Measurements from ENCODE around the gene RBFOX2.
"Not testable (repeated sequence)": the region's sequence is repeated elsewhere in the genome, so short reads cannot be mapped to it uniquely, and the experiment has no call there.

The RBFOX2 gene

GRCh38 chr22:35734517-35734827 is 294.2 kb downstream of the RBFOX2 start:
- DNase-seq (ENCODE audit: low read depth), result no peak

DNA sequence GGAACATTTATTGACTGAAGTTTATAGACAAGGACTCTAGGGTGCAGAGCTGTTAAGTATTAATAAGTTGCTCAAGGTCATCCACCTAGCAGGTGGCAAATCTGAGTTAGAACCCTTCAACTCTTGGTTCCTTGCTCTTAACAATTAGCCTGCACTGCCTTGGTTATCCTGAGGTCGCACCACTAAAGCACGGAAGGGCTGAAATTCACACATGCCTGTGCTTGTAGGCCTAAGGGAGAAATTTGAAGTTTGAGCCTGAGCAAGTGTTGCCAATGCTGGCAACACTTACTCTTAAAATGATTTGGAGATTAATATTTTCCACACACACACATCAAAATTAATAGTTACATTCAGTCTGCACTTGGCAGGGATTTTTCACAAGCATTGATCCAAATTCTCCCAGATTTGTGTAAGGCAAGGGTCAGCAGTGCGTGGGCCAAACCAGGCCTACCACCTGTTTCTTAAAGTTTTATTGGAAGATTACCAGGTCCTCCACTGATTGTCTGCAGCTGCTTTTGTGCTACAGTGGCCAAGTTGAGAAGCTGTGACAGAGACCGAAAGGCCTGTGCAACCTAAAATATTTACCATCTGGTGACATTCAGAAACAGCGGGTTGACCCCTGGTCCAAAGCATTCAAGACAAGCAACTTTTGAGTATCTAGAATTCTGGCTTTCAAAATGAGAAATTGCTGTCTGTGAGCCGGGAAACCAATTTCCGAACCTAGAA is 294.7 kb downstream of the RBFOX2 start:
- no peak for DNase-seq (ENCODE audit: low read depth)

- DNase-seq (ENCODE audit: low read depth), result no peak
Observed at GRCh38 chr22:35733036-35733435, 295.6 kb downstream of the RBFOX2 start.

GRCh38 chr22:35732116-35732515 is 296.5 kb downstream of the RBFOX2 start:
- DNase-seq (ENCODE audit: low read depth), result no peak

GRCh38 chr22:35731321-35731720 is 297.3 kb downstream of the RBFOX2 start:
- DNase-seq (ENCODE audit: low read depth), result no peak

DNA sequence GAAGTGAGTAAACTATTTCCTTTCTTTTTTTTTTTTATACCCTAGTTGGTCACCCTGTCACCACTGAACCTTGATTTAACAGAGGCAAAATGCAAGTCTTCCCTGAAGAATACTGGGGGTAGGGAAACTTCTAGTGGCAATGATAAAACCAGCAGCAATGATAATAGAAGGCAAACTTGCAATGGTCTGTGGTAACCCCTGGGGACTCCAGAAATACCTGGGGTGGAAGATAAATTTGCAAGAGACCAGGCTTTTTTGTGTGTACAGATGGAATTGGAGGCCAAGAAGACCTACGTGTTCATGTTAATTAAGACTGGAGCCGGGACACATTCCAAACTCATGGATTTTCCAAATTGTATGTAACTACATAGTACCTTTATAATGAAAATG is 299.3 kb downstream of the RBFOX2 start:
- no peak for DNase-seq (ENCODE audit: low read depth)

DNA sequence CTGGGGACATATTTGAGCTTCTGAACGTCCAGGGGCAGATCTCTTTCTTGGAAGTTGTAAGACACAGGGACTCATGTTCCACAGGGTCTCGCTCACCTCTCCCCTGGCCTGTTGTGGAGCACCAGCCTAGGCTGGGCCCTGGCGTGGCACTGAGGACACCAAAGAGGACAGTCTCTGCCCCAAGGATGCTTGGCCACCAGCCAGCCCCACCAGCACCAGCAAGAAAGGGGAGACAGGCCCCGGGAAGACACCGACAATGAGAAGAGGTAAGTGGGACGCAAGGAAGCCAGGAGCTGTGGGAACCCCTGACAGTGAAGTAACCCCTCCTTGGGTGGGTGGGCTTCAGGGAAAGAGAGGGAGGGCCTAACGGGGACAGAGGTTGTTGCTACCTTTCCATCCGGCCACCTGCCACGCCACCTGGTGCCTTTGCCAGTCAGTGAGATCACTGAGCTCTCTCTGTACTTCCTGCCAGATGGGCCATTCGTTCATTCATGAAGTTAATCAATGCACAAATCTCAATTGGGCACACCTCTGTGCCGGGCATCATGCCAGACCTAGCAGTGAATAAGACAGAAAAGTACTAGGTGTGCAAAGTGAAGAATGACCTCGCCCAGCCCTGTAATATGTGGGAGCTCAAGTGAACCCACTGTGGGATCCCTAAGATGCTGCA is 299.9 kb downstream of the RBFOX2 start:
- no peak for DNase-seq (ENCODE audit: low read depth)

GRCh38 chr22:35727436-35727835 is 301.2 kb downstream of the RBFOX2 start:
- no peak for DNase-seq (ENCODE audit: low read depth)

DNA sequence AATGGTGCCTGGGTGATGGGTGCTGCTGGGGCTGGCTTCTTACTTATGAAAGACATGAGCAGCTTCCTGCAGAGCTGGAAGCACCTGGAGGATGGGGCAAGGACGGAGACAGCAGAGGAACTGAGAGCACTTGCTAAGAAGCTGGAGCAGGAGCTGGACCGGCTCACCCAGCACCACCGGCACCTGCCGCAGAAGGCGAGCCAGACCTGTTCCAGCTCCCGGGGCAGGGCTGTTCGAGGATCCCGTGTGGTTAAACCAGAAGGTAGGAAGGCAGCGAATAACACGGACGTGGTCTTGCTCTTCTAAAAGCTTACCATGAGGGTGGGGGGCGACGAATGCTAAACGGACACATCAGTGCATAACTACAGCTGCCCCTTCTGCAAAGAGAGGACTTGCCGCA is 301.7 kb downstream of the RBFOX2 start:
- no peak for DNase-seq (ENCODE audit: low read depth)

GRCh38 chr22:35726398-35726797 is 302.2 kb downstream of the RBFOX2 start:
- no peak for DNase-seq (ENCODE audit: low read depth)

DNA sequence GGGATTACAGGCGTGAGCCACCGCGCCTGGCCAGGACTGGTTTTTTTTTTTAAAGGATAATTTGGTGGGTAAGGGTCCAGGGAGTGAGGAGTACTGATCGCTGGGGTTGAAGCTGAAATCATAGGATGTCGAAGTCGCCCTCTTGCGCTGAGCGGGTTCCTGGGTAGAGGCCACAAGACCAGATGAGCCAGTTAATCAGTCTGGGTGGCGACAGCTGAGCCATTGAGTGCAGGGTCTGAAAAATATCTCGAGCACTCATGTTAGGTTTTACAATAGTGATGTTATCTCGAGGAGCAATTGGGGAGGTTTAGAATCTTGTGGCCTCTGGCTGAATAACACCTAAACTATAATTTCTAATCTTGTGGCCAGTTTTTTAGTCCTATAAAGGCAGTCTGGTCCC is 303.1 kb downstream of the RBFOX2 start:
- no peak for DNase-seq (ENCODE audit: low read depth)

DNA sequence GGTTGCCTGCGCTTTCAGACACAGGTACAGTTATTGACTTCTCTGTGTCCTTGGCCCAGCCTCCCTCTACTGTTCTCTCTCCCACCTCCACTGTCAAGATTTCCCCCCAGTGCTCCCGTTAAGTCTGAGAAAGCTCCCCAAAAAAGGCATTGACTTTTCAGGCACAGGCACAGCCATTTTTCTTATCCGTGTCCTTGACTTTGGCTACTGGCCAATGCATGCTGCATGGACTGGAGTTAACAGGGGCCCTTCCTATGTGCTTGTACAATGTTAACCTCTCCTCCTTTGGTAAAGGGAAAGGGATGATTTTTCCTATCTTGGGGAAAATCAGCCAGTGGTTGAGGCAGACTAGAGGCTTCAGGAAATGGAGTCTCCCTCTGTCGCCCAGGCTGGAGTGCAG is 306.7 kb downstream of the RBFOX2 start:
- no peak for DNase-seq (ENCODE audit: low read depth)

GRCh38 chr22:35719212-35719875 is 309.3 kb downstream of the RBFOX2 start:
- DNase-seq (ENCODE audit: low read depth), result no peak

GRCh38 chr22:35717572-35717971 is 311.1 kb downstream of the RBFOX2 start, which contains the start of gene APOL5:
Gene APOL5, plus strand, starts transcription at chr22:35717872. Its CDS starts 0 bp downstream, at chr22:35717872.
- no peak for DNase-seq (ENCODE audit: low read depth)

GRCh38 chr22:35712672-35713071 is 316.0 kb downstream of the RBFOX2 start:
- no peak for DNase-seq (ENCODE audit: low read depth)

- no peak for DNase-seq (ENCODE audit: low read depth)
Observed at GRCh38 chr22:35711336-35711735, 317.3 kb downstream of the RBFOX2 start.

DNA sequence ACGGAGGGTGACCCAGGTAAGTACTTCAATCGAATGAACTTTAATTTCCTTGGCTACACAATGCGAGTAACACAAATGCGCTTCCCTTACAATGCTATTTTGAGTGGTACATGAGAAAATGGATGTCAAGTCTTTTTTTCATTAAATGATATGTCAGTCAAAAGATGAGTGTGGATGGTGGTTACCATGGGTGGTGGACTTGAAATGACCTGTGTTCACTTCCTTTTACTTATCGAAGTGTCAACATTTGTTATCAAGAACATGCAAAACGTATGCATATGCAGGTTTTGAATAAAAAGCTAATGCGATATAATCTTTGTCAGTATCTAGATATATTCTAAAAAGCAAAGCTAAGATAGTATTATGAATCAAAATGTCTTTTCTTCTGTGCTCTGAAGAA is 319.7 kb downstream of the RBFOX2 start:
- no peak for DNase-seq (ENCODE audit: low read depth)

DNA sequence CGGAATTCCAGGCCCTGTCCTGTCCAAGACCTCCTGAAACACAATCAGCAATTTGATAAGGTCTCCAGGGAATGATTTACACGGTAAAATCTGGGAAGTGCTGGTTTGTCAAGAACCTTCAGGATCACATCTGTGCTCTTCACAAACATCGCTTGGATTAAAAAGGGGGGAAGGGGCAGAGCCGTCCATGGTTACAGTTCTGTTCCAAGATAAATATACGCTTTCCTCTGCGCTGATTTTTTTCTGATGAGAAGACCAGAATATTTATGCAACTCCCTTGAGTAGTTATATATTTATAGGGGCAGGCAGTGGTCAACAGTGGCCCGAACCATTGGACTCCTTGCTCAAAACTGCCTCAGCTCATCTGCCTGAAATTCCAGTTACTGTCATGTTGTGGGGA is 320.2 kb downstream of the RBFOX2 start:
- no peak for DNase-seq (ENCODE audit: low read depth)

- DNase-seq (ENCODE audit: low read depth), result no peak
Observed at GRCh38 chr22:35705141-35705540, 323.5 kb downstream of the RBFOX2 start.

DNA sequence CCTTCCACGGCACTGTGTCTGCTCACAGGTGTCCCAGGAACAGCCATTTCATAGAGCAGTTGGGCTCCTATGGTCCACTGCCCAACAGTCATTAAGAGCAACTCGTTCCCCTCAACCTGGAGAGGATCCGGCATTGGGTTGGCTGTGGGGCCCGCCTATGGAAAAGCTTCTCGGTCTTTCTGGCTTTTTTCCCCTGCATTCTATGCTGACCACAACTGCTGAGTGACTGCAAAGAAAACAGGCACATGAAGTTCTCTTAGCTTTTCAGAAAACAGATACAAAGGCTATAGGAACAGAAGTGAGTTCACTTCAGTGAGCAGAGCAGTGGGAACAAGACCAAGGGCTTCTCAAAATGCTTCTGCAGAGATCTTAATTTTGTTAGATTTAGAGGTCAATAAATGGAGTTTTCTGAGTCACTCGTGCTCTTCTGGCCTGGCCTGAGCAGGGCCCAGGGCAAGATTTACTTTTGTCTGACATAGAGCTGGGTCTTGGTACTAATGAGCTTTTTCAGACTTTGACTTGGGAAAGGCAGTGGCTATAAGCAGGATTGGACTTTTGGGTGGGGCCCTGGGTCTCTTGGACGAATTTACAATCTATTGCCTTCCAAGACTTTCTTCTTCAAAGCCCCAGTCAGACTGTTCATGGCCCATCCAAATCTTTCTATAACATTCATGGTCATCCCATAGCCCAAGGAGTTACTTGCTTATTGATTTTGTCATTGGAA is 324.6 kb downstream of the RBFOX2 start:
- no peak for DNase-seq (ENCODE audit: low read depth)

DNA sequence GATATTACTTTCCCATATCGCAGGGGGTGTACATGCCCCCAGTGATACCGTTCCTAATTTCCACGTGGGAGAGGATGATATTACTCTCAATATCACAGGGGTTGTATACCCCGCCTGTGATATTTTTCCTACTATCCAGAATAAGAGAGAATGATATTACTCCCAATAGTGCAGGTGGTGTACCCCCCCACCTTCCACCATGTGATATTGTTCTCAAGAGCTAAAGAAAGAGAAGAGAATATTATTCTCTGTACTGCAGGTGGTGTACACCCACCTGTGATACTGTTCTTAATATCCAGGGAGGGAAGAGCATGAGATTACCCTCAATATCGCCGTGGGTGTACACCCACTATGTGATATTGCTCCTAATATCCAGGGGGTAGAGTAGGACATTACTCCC is 328.8 kb downstream of the RBFOX2 start:
- DNase-seq (ENCODE audit: low read depth), result not testable (repeated sequence)

DNA sequence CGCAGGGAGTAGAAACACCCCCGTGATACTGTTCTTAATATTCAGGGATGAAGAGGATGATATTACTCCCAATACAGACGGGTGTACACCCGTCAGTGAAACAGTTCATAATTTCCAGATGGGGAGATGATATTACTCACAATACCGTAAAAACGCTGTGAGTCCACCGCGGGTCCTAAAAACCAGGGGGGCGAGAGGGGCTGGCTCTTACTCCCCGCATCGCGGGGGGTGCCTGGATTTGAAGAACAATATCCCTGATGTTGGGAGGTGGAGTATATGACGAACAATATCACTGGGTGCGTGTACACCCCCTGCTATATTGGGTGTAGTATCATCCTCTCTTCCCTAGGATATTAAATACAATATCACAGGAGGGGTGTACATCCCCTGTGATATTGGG is 331.5 kb downstream of the RBFOX2 start:
- no peak for DNase-seq (ENCODE audit: low read depth)

- no peak for DNase-seq (ENCODE audit: low read depth)
Observed at GRCh38 chr22:35695202-35695601, 333.4 kb downstream of the RBFOX2 start.

Measured in stimulated activated CD8-positive, alpha-beta memory T cell treated with anti-CD3 and anti-CD28 coated beads, Interleukin-12 subunit alpha, Interleukin-12 subunit beta, amount 100 ng/mL, for 4 hours (primary cell).